BE2C (cell line): Measurements from ENCODE around the gene GALK1.

Experiments used
- DNase-seq: peaks from one replicate; pipeline ENCODE4 v3.0.0-alpha.2; 2020
- H3K27me3 ChIP-seq: fragments of 250-450 bp; sonication (Bioruptor Pico); 2 replicates; pipeline ENCODE4 v1.5.1; 2020; ENCODE audit warnings: mild to moderate bottlenecking
- H3K36me3 ChIP-seq: fragments of 250-450 bp; sonication (Bioruptor Pico); 2 replicates; pipeline ENCODE4 v1.5.1; 2020; ENCODE audit warnings: mild to moderate bottlenecking
- H3K4me1 ChIP-seq: fragments of 250-450 bp; sonication (Bioruptor Pico); 2 replicates; pipeline ENCODE4 v1.5.1; 2020
- H3K4me3 ChIP-seq: 2 replicates; pipeline ENCODE4 v1.5.1; 2011; ENCODE audit warnings: low read depth, low read length
- H3K9me3 ChIP-seq: fragments of 250-450 bp; sonication (Bioruptor Pico); 2 replicates; pipeline ENCODE4 v1.5.1; 2020
- CTCF ChIP-seq: IDR thresholded peaks from 2 replicates; pipeline ENCODE4 v1.5.1; 2012; ENCODE audit warnings: mild to moderate bottlenecking, low read depth, low read length

GALK1 gene

DNA sequence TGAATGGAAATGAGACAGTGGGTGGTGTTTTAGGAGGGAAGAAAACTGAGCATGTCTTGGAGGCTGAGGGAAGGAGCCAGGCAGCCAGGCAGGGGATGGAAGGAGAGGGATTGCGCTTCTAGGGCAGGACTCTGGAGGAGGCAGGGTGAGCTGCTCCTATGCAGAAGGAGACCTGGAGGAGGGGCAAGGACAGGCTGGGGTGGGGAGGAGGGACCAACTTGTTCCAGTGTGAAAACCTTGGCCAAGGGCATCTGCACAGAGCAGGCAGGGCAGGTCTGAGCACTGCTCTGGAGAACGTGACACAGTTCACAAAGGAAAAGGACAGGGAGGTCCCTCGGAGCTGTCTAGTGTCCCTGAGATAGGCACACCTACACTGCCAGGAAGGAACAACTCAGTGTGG lies 5.5 kb downstream of the GALK1 start:
- TF ChIP-seq CTCF: no peak
- no peak overlapping the region for H3K4me3 ChIP-seq
- H3K9me3 ChIP-seq: no peaks in the 10 kb centered on the region
- H3K4me1 ChIP-seq: no peaks in the 10 kb centered on the region; the same call in 1 of the 2 replicates
- DNase-seq: no peak
- H3K27me3 ChIP-seq: no peaks in the 10 kb centered on the region
- no peaks in the 10 kb centered on the region for H3K36me3 ChIP-seq

GRCh38 chr17:75758131-75758905 lies 6.7 kb downstream of the GALK1 start:
- Histone ChIP-seq H3K27me3 (no peaks in the 10 kb centered on the region), H3K4me3 (no peak overlapping the region), H3K36me3 (no peaks in the 10 kb centered on the region), H3K9me3 (no peaks in the 10 kb centered on the region), H3K4me1 (no peaks in the 10 kb centered on the region; the same call in 1 of the 2 replicates)
- TF ChIP-seq CTCF: peak; percentile 38
- DNase-seq: no peak

DNA sequence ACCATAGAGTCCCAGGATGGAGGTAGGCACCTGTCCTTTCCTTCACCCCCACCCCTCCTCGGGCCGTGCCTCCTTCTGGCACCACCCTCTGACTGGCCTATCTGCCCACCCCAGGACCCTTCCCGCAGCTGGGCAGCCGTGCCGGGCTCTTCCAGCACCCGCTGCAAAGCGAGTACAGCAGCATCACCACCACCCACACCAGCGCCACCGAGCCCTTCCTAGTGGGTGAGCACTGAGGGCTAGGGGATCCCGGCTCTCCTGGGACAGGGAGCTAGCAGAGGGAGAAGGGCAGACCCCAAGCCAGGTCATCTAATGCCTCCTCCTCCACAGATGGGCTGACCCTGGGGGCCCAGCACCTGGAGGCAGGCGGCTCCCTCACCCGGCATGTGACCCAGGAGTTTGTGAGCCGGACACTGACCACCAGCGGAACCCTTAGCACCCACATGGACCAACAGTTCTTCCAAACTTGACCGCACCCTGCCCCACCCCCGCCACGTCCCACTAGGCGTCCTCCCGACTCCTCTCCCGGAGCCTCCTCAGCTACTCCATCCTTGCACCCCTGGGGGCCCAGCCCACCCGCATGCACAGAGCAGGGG lies 7.8 kb downstream of the GALK1 start:
- Histone ChIP-seq H3K4me1 (no peaks in the 10 kb centered on the region; the same call in 1 of the 2 replicates), H3K4me3 (no peak overlapping the region), H3K9me3 (no peaks in the 10 kb centered on the region), H3K27me3 (no peaks in the 10 kb centered on the region), H3K36me3 (no peaks in the 10 kb centered on the region)
- DNase-seq: no peak
- TF ChIP-seq CTCF: no peak

DNA sequence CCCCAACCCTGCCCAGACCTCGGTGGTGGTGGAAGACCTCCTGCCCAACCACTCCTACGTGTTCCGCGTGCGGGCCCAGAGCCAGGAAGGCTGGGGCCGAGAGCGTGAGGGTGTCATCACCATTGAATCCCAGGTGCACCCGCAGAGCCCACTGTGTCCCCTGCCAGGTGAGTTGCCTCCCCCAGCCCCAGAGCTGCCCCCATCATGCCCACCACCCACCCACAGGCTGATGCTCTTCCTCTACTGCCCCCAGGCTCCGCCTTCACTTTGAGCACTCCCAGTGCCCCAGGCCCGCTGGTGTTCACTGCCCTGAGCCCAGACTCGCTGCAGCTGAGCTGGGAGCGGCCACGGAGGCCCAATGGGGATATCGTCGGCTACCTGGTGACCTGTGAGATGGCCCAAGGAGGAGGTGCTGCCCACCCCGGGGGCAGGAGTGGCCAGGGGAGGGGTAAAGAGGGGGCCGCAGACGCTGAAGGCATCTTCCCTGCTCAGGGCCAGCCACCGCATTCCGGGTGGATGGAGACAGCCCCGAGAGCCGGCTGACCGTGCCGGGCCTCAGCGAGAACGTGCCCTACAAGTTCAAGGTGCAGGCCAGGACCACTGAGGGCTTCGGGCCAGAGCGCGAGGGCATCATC lies 8.4 kb downstream of the GALK1 start:
- Histone ChIP-seq H3K4me1 (no peaks in the 10 kb centered on the region; the same call in 1 of the 2 replicates), H3K9me3 (no peaks in the 10 kb centered on the region), H3K36me3 (no peaks in the 10 kb centered on the region), H3K4me3 (no peak overlapping the region), H3K27me3 (no peaks in the 10 kb centered on the region)
- no peak for TF ChIP-seq CTCF
- DNase-seq: no peak

DNA sequence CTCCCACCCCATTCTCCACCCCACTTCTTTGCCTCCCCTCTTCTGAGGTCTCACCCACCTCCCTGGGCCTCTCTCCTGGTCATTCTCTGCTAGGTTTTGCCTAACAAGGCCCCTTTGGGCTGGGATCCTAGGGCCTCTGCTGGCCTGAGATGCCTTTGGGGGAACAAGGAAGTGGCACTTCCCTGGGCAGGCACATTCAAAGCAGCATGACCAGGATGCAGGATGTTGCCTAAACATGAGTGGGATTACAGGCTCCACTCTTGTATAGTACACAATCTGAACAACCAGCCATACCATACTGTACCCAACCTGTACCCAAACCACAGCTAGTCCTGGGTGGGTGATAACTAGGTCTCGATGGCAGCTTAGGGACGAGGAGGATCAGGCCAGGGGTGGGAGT lies 9.0 kb downstream of the GALK1 start:
- H3K4me3 ChIP-seq: no peak overlapping the region
- no peaks in the 10 kb centered on the region for H3K36me3 ChIP-seq
- no peaks in the 10 kb centered on the region; the same call in 1 of the 2 replicates for H3K4me1 ChIP-seq
- no peak for TF ChIP-seq CTCF
- no peaks in the 10 kb centered on the region for H3K27me3 ChIP-seq
- H3K9me3 ChIP-seq: no peaks in the 10 kb centered on the region
- DNase-seq: no peak
